Non-pigmented ciliary epithelial cell (primary cell): ENCODE data around the gene H1-8.
A peak's percentile ranks its signal among the peaks of the same experiment; 100 is the strongest.
"Not testable (repeated sequence)": the region's sequence is repeated elsewhere in the genome, so short reads cannot be mapped to it uniquely, and the experiment has no call there.

ENCODE experiments used
- DNase-seq: peaks from one replicate; pipeline ENCODE4 v3.0.0-alpha.2; 2010; ENCODE audit warnings: low read depth

The H1-8 gene

DNA sequence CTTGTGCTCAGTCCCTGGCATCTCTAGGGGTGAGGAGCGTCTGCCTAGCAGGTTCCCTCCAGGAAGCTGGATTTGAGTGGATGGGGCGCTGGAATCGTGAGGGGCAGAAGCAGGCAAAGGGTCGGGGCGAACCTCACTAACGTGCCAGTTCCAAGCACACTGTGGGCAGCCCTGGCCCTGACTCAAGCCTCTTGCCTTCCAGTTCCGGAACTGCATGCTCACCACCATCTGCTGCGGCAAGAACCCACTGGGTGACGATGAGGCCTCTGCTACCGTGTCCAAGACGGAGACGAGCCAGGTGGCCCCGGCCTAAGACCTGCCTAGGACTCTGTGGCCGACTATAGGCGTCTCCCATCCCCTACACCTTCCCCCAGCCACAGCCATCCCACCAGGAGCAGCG, 9.6 kb upstream of the H1-8 start:
- no peak for DNase-seq

- DNase-seq = no peak
Observed at GRCh38 chr3:129534428-129535027, 8.4 kb upstream of the H1-8 start.

DNA sequence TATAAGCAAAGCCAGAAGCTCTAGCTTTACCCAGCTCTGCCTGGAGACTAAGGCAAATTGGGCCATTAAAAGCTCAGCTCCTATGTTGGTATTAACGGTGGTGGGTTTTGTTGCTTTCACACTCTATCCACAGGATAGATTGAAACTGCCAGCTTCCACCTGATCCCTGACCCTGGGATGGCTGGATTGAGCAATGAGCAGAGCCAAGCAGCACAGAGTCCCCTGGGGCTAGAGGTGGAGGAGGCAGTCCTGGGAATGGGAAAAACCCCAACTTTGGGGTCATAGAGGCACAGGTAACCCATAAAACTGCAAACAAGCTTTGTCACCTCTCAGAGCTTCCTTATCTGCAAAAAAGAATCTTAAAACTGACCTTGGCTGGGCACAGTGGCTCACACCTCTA, 7.9 kb upstream of the H1-8 start:
- no peak for DNase-seq

GRCh38 chr3:129536374-129536667, 6.7 kb upstream of the H1-8 start:
- no peak for DNase-seq

DNA sequence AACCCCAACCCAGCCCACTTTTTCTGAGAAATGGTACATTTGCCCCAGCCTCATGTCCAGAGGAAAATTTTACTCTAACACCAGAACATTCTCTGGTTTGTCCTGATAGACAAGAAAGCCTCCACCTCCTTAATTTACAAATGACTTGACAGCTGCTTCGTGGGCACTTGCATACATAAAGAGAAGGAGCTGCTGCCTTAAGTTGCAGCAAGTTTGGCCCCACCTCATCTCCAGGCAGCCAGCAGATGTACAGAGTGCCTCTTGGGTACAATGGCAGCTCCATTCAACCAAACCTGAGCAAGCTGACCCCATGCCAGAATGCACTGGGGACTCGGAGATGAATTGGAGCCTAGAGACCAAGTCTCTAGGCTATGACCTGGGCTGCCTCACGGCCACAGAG, 6.2 kb upstream of the H1-8 start:
- DNase-seq = no peak

- no peak for DNase-seq
Observed at GRCh38 chr3:129539206-129539605, 3.8 kb upstream of the H1-8 start.

GRCh38 chr3:129540776-129541516, 2.0 kb upstream of the H1-8 start:
- no peak for DNase-seq

DNA sequence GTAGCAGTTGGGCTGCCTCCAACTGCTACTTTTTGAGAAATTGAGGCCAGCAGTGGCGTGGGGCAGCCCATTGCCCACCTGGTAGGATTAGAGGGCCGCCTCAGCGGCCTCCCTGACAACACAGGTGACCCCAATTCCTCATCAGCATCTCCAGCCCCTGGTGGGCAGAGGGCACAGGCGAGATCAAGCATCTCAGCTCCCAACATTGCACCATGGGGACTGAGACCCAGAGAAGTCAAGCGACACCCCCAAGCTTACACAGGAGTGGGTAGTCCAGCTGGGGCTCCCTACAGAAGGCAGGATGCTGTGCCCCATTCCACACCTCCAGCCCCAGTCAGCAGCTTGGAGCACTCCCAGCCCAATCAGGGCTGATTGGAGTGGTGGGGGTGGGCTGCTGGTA, 228 bp upstream of the H1-8 start:
- no peak for DNase-seq

DNA sequence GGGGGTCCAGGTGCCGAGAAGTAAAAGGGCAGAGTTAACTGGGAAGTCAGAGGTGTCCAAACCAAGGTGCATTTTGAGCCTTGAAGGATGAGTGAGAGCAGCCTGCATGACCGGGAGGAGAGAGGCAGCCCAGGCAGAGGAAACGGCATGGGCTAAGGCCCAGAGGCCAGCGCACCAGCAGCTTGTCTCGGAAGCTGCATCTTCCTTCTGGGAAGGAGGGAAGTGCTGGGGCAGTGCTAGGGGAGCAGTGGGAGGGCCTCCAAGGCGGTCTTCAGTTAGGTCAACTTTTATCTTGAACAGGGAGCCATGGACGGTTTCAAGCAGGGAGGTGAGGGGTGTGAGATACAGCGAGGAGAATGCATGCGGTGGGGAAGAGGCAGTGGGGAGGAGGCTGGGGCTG, 1.0 kb downstream of the H1-8 start:
- no peak for DNase-seq

DNA sequence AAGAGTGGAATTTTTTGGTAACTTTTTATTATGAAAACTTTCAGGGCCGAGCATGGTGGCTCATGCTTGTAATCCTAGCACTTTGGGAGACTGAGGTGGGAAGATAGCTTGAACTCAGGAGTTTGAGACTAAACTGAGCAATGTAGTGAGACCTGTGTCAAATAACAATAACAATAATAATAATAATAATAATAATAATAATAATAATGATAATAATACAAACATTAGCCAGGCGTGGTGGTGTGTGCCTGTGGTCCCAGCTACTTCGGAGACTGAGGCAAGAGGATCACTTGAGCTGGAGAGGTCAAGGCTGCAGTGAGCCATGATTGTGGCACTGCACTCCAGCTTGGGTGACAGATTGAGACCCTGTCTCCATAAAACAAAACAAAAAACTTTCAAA, 3.0 kb downstream of the H1-8 start:
- DNase-seq = not testable (repeated sequence)

DNA sequence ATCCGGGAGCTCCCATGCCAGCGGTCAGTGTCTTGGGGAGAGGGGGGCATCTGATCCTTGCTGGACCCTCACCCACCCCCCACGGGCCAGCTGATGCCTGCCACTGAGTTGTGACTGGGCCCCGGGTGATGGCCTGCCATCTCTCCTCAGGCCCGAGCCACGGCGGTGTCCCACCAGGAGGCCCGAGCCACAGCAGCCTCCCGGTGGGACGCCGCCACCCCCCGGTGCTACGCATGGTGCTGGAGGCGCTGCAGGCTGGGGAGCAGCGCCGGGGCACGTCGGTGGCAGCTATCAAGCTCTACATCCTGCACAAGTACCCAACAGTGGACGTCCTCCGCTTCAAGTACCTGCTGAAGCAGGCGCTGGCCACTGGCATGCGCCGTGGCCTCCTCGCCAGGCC, 4.3 kb downstream of the H1-8 start:
- no peak for DNase-seq

- no peak for DNase-seq
Observed at GRCh38 chr3:129548104-129548965, 5.4 kb downstream of the H1-8 start.

DNA sequence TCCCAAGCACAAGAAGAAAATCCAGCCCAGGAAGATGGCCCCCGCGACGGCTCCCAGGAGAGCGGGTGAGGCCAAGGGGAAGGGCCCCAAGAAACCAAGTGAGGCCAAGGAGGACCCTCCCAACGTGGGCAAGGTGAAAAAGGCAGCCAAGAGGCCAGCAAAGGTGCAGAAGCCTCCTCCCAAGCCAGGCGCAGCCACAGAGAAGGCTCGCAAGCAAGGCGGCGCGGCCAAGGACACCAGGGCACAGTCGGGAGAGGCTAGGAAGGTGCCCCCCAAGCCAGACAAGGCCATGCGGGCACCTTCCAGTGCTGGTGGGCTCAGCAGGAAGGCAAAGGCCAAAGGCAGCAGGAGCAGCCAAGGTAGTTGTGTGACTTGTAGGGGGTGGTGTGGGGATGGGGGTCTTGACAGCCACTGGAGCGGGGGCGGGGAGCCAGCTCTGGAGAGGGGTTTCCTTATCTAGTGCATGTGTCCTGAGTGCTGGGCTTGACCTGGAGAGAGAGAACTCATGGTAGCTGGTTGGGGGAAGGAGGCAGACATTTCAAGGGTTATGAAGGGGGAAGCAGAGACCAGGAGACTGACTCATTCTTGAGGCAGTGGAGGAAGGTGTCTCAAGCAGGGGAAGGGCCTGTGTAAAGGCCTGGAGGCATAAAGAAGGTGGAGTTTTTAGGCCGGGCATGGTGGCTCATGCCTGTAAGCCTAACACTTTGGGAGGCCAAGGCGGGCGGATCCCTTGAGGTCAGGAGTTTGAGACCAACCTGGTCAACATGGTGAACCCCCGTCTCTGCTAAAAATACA, 6.2 kb downstream of the H1-8 start:
- peak; percentile 17 for DNase-seq

GRCh38 chr3:129549805-129550204, 6.8 kb downstream of the H1-8 start:
- no peak for DNase-seq

- DNase-seq = no peak
Observed at GRCh38 chr3:129552287-129553050, 9.5 kb downstream of the H1-8 start.

GRCh38 chr3:129553171-129553570, 10.2 kb downstream of the H1-8 start:
- no peak for DNase-seq

- no peak for DNase-seq
Observed at GRCh38 chr3:129553719-129554118, 10.7 kb downstream of the H1-8 start.

DNA sequence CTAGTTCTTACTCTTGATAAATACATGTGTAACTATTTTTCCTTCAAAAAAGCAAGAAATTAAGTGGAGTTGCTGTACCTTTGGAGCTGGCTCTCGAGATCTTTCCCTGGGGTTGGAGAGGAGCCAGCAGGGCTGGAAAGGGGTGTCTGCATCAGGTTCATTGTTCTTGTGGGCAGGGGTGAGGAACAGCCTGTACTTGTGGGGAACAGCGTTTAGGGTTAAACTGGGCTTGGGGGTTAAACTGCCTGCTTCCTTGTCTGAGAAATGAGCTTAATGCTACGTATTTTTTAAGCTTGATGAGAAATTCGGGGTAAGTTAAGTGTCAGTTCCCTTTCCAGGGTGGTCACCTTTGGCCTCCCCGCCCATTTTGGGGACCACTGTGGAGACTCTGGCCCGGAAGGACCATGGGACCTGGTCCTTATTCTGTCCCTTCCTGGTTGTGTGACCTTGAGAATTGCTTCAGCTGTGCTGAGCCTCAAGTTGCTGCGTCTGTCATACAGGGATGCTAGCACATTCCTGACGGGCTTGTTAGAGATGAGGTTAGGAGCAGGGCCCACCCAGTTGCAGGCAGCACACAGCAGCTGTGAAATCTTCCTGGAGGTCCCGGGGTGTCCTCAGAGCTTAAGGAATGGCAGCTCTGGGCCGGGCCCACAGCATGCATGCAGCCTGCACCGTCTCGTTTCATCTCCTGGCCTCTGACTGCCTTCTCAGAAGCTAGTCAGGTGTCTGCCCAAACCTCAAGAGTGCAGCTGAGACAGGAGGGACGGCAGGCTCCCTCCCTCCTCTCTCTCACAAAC, 11.6 kb downstream of the H1-8 start:
- no peak for DNase-seq

DNA sequence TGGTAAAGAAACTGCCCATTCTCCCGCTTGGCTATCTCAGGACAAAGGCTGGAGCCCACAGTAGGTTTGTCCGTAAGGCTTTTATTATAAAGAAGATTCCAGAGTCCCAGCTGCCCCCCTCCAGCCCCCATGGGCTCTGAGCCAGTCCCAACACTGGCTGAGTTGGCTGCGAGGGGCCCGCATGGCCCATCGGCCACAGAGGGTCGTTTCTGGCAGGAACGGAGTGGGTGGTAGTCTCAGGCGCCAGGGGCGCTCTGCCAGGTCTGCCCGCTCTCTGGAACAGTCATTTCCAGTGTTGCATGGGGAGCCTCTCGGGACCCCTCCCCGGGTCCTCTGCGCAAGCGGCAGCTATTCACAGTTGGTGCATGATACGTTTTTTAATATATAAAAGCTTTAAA, 12.2 kb downstream of the H1-8 start:
- no peak for DNase-seq

DNA sequence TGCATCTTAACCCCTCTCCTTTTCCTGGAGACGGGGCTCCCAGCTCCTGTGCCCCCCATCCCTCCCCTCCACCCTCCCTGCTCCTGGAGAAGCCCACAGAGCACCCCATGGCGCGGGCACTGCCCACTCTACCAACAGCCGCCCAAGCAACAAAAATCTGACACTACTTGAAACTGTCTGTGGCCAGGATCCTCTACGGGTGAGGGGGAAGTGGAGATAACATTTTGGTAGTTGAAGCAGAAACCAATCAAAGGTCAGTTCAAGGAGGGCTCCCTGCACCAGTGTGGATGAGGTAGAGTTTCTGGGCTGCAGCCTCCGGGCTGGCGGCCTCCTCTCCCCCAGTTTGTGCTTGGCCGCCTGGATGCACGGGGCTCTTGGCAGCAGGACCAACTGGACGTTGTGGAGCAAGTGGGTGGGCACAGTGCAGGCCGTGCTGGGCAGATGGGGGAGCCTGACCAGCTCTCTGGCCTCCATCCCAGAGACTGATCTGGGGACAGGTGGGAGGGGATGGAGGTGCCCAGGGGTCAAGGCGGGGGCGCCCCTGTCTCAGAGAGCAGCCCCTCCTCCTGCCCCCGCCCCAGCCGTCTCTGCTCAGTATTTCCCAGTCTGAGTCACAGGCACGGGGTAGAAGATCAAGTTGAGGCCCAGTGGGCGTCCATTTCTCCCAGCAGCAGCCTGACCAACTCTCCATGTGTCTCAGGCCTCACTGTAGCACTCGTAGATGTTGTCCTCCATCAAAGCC, 12.8 kb downstream of the H1-8 start:
- DNase-seq = no peak
